Measurements from ENCODE around the gene CDH12.

The CDH12 gene

GRCh38 chr5:22505891-22506290 is 347.3 kb downstream of the CDH12 start:
- Histone ChIP-seq H4K20me1 (ENCODE audit: insufficient read depth) (no peaks in the 10 kb centered on the region), H3K9ac (no peak overlapping the region), H3K4me1 (ENCODE audit: low read depth, poor library complexity, severe bottlenecking) (no peaks in the 10 kb centered on the region), H3K27me3 (ENCODE audit: insufficient read depth, low read depth) (no peaks in the 10 kb centered on the region), H3K79me2 (ENCODE audit: insufficient read depth, low read depth) (no peaks in the 10 kb centered on the region), H3K4me2 (no peak overlapping the region), H3K36me3 (ENCODE audit: insufficient read depth) (no peaks in the 10 kb centered on the region), H2AFZ (ENCODE audit: low read depth) (no peak overlapping the region), H3K27ac (no peak overlapping the region), H3K4me3 (IDR thresholded peaks at IDR 0.05; ENCODE audit: insufficient read depth, low read depth, low read length) (no peak overlapping the region)
- TF ChIP-seq, protein P1, sequence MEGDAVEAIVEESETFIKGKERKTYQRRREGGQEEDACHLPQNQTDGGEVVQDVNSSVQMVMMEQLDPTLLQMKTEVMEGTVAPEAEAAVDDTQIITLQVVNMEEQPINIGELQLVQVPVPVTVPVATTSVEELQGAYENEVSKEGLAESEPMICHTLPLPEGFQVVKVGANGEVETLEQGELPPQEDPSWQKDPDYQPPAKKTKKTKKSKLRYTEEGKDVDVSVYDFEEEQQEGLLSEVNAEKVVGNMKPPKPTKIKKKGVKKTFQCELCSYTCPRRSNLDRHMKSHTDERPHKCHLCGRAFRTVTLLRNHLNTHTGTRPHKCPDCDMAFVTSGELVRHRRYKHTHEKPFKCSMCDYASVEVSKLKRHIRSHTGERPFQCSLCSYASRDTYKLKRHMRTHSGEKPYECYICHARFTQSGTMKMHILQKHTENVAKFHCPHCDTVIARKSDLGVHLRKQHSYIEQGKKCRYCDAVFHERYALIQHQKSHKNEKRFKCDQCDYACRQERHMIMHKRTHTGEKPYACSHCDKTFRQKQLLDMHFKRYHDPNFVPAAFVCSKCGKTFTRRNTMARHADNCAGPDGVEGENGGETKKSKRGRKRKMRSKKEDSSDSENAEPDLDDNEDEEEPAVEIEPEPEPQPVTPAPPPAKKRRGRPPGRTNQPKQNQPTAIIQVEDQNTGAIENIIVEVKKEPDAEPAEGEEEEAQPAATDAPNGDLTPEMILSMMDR (conservative IDR thresholded peaks at IDR 0.05; ENCODE audit: low read depth, low read length), result no peak

DNA sequence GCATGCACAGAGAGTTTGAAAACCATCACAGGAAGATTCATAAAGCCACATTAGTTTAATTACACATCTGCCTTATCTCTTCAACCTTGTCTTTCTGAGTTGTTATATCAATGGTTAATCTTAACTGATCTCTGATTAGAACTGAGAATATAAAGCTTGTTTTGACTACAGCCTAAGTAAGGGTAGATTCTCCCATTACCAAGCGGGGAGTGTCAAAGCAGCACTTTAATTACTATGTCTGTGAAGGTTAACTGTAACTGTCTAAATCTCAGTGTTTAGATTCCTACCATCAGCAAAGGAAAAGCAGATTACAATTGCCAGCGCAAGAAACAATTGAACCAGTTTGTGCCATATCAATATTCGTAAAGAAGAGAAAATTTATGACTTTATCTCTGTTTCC is 348.7 kb downstream of the CDH12 start:
- no peak overlapping the region for H3K4me3 ChIP-seq (IDR thresholded peaks at IDR 0.05; ENCODE audit: insufficient read depth, low read depth, low read length)
- no peaks in the 10 kb centered on the region for H3K36me3 ChIP-seq (ENCODE audit: insufficient read depth)
- no peaks in the 10 kb centered on the region for H4K20me1 ChIP-seq (ENCODE audit: insufficient read depth)
- H3K9ac ChIP-seq, result no peak overlapping the region
- H3K27ac ChIP-seq, result no peak overlapping the region
- no peaks in the 10 kb centered on the region for H3K27me3 ChIP-seq (ENCODE audit: insufficient read depth, low read depth)
- H3K79me2 ChIP-seq (ENCODE audit: insufficient read depth, low read depth), result no peaks in the 10 kb centered on the region
- no peak overlapping the region for H3K4me2 ChIP-seq
- no peak overlapping the region for H2AFZ ChIP-seq (ENCODE audit: low read depth)
- no peaks in the 10 kb centered on the region for H3K4me1 ChIP-seq (ENCODE audit: low read depth, poor library complexity, severe bottlenecking)
- TF ChIP-seq, protein P1 (conservative IDR thresholded peaks at IDR 0.05; ENCODE audit: low read depth, low read length), result no peak

- no peak overlapping the region for H2AFZ ChIP-seq (ENCODE audit: low read depth)
- no peak overlapping the region for H3K4me2 ChIP-seq
- no peak overlapping the region for H3K4me3 ChIP-seq (IDR thresholded peaks at IDR 0.05; ENCODE audit: insufficient read depth, low read depth, low read length)
- TF ChIP-seq, protein P1 (conservative IDR thresholded peaks at IDR 0.05; ENCODE audit: low read depth, low read length), result no peak
- H3K27ac ChIP-seq, result no peak overlapping the region
- no peaks in the 10 kb centered on the region for H3K79me2 ChIP-seq (ENCODE audit: insufficient read depth, low read depth)
- no peak overlapping the region for H3K9ac ChIP-seq
- no peaks in the 10 kb centered on the region for H4K20me1 ChIP-seq (ENCODE audit: insufficient read depth)
- H3K27me3 ChIP-seq (ENCODE audit: insufficient read depth, low read depth), result no peaks in the 10 kb centered on the region
- no peaks in the 10 kb centered on the region for H3K36me3 ChIP-seq (ENCODE audit: insufficient read depth)
- H3K4me1 ChIP-seq (ENCODE audit: low read depth, poor library complexity, severe bottlenecking), result no peaks in the 10 kb centered on the region
Observed at GRCh38 chr5:22500556-22500955, 352.6 kb downstream of the CDH12 start.

DNA sequence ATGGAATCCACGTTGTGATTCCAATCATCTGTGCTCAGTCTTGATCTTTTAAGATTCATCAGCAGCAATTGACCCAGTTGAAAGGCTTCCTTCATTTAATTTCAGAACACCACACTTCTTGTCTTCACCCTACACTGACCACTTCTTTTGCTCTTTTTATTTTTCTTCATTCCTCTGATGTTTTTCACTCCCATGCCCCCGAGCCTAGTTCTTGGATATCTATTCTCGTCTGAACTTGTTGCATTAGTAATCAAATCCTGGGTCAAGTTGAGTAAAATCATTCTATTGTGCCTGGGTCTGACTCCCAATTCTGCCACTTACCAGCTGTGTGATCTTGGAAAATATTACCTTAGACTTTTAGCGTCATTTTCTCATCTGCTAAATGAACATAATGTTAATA is 356.5 kb downstream of the CDH12 start:
- Histone ChIP-seq H2AFZ (ENCODE audit: low read depth) (no peak overlapping the region), H3K79me2 (ENCODE audit: insufficient read depth, low read depth) (no peaks in the 10 kb centered on the region), H3K9ac (no peak overlapping the region), H3K4me2 (no peak overlapping the region), H3K36me3 (ENCODE audit: insufficient read depth) (no peaks in the 10 kb centered on the region), H3K4me1 (ENCODE audit: low read depth, poor library complexity, severe bottlenecking) (no peaks in the 10 kb centered on the region), H3K4me3 (IDR thresholded peaks at IDR 0.05; ENCODE audit: insufficient read depth, low read depth, low read length) (no peak overlapping the region), H4K20me1 (ENCODE audit: insufficient read depth) (no peaks in the 10 kb centered on the region), H3K27ac (no peak overlapping the region), H3K27me3 (ENCODE audit: insufficient read depth, low read depth) (no peaks in the 10 kb centered on the region)
- TF ChIP-seq, protein P1 (conservative IDR thresholded peaks at IDR 0.05; ENCODE audit: low read depth, low read length), result no peak

All from KMS-11 (cell line).